Measurements from ENCODE around the gene PLA2G2C.

Gene PLA2G2C

GRCh38 chr1:20207546-20207945 lies 21.2 kb upstream of the PLA2G2C start:
- DNase-seq (ENCODE audit: low spot score), result no peak

- DNase-seq (ENCODE audit: low spot score), result peak; percentile 75
Observed at GRCh38 chr1:20202166-20202565, 15.8 kb upstream of the PLA2G2C start.

DNA sequence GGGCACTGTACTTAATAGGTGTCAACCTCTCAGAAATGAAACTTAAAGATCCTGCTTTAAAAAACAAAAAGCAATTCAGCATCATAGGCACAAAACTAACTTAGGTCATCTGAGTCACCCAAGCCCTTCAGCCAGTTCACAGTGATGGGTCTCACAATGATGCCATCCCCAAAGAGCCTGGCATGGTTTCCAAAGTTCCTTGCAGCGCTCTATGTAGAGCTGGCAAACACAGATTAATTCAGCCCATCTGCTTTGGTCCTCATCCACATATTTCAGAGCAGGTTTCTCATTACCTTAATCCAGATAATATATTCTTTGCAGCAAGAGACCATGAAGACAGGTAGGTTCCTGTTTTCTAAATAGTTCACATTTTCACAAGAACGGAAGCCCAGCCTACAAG lies 14.6 kb upstream of the PLA2G2C start:
- DNase-seq (ENCODE audit: low spot score), result no peak

DNA sequence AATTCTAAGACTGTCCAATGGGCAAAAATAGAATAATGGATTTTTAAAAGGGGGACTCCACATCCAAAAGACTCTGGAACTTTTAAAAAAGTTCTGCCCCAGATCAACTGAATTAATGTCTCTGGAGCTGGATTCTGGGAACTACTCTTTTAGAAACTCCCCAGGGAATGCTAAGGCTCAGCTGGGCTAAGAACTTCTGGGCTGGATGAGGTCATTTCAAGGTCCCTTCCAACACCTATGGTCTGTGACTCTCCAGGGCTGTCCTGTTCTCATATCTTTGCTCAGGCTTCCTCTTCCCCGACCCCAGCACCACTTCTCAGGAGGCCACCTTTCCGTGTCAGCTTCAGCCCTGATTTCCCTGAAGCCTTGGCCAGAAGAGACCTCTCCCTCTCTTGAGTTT lies 13.5 kb upstream of the PLA2G2C start:
- no peak for DNase-seq (ENCODE audit: low spot score)

DNA sequence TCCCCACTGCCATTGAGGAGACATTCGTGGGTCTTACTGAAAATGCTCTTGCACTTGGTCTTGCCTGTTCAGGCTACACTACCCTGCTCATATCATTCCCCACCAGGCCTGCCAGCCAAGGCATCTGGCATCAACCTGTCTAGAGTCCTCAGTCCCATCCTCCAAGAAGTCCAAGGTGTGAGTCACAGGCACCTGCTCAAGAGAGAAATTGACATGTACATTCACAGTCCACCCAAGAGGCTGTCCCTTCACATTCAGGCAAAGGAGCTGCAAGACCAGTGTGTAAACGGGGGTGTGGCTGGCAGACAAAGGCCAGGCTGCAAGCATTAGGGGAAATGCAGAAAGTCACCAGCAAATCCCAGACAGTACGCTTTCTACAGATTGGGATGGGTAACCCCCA lies 13.1 kb upstream of the PLA2G2C start:
- no peak for DNase-seq (ENCODE audit: low spot score)

DNA sequence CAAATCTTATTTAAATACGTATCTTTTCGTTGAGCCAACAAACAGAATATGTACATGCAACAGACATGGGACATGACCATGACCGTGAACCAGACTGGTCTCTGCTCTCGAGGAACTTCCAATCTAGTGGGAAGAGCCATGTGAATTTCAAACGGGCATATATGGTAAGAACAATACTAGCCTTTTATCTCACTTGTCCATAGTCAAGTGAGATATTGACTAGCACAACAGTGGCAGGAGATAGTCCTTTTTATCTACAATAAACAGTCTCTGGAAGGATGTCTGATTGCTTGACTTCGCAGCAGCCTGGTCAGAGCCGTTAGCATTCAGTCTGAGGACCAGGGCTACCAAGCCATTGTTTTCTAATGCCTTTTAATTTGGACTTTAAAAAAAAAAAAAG lies 12.6 kb upstream of the PLA2G2C start:
- no peak for DNase-seq (ENCODE audit: low spot score)

- no peak for DNase-seq (ENCODE audit: low spot score)
Observed at GRCh38 chr1:20198296-20198695, 12.0 kb upstream of the PLA2G2C start.

GRCh38 chr1:20197329-20197791 lies 11.0 kb upstream of the PLA2G2C start:
- DNase-seq (ENCODE audit: low spot score), result no peak

DNA sequence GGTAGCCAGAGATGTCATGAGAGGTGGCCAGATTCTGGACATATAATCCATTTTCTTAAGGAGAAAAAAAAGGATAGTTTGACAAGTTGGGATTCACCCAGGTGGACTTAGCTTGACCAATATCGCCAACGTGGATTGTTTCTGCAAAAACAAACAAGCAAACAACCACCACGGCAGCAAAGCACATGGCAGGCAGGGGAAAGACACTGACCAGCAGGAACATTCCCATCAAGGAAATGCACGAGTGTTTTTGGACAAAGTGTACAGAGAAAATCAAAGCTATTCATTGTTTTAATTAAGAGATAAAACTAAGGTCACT lies 9.1 kb upstream of the PLA2G2C start:
- DNase-seq (ENCODE audit: low spot score), result no peak

DNA sequence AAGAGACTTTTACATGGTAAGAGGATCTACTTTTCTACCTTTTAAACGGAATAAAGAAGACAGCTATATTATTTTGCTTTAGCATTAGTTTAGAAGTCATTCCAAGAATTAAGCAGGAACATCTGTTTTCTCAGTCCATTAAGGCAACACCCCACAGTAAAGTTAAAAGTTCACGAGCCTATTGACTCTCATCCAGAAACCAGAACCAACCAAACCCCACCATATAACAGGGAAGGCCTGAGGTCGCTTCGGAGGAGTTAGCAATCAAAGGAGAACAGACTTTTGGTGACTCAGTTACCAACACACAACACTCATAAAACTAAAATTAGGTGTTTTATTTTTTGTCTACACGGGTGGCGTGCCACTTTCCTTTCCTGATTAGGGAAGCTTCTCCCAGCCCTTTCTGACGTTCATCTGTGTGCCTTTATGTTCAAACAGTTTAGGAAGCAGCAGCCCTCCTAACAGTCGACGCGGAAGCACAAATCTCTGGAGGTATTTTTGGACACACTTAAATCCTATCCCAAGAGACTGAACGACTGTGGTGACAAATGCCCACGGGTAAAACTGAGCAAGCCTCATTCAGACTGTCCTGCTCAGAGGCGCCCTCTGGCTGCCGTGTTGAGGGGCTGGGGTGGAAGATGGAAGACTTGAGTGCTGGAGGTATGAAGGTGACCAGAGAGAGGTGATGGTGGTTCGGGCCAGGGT lies 8.6 kb upstream of the PLA2G2C start:
- no peak for DNase-seq (ENCODE audit: low spot score)

DNA sequence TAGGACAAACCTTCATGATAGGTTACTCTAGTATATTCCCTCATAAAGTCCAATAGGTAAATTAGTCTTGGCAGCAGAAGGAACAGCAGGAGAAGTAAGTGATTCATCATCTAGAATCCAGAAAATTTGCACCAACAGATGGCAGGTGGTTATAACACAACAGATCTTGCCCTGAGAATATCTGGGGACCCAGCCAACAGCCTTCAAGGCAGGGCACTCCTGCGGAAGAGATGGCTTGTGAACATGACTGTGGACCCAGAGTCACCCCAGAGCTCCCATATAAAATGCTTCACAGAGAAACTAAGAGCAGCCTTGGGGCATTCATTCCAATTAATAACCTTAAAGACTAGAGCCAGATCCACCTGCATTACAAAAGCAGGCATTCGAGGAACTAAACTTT lies 7.9 kb upstream of the PLA2G2C start:
- no peak for DNase-seq (ENCODE audit: low spot score)

DNA sequence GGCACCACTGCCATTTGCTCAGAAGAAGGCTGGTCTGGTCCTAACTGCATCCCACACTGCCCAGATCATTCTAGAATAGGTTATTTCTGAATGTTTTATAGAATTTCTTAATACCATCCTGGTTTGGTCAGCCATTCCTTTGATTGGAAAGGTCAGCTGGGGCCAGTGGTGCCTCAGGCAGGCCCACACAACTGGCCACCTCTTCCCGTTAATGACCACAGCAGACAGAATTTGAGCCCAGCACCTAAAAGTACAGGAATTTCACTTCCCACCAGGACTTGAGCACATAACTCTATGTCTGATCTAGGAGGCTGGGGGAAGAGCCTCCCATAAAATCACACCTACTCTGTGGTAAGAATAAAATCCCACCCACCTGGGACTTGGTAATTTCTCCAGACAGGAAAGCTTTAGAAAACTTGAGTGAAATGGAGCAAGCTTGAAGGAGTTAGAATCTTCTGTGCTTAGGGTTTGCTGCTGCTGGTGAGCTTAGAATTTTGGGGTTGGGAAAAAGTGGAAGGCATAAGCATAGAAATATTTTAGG lies 6.6 kb upstream of the PLA2G2C start:
- peak; percentile 67 for DNase-seq (ENCODE audit: low spot score)

DNA sequence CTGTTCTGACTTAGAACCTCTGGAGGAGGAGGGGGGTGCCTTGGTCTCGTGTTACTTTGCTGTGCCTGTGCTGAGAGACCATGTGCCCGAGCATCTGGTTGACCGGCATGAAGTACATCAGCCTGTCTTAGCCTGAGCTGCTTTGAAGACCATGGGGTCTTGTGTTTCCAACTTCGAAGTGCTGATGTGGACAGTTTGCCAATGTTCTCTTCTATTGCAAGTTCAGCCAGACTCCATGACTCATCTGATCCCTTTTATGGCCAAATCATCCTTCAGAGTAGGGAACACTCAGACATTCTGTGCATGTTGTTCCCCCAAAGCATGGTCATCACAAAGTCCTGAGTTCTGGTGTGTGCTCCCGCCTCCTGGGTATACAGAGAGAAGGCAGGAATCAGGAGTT lies 6.0 kb upstream of the PLA2G2C start:
- DNase-seq (ENCODE audit: low spot score), result no peak

DNA sequence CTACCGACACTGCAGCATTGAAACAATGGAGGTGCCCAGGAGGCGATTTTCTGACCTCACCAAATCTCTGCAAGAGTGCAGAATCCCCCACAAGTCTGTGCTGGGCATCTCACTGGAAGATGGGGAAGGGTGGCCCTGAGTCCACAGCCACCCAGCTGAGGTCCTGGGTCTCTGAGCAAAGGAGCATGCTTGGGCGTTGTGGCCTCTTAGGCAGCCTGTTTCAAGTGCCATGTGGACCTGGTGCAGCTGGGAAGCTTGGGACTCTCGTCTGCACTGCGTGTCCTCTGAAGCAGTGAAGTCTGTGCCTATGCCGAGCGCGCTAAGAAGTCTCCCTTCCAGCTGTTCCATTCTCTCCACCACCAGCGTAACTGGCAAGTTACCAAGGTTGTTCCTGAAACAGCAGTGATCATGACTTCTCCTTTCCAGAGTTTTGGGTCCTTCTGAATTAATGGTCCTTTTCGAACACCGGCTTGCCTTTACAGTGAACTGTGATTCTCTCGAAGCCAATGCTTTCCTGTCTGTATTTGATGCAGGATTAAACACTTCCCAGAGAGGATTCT lies 5.0 kb upstream of the PLA2G2C start:
- DNase-seq (ENCODE audit: low spot score), result no peak

DNA sequence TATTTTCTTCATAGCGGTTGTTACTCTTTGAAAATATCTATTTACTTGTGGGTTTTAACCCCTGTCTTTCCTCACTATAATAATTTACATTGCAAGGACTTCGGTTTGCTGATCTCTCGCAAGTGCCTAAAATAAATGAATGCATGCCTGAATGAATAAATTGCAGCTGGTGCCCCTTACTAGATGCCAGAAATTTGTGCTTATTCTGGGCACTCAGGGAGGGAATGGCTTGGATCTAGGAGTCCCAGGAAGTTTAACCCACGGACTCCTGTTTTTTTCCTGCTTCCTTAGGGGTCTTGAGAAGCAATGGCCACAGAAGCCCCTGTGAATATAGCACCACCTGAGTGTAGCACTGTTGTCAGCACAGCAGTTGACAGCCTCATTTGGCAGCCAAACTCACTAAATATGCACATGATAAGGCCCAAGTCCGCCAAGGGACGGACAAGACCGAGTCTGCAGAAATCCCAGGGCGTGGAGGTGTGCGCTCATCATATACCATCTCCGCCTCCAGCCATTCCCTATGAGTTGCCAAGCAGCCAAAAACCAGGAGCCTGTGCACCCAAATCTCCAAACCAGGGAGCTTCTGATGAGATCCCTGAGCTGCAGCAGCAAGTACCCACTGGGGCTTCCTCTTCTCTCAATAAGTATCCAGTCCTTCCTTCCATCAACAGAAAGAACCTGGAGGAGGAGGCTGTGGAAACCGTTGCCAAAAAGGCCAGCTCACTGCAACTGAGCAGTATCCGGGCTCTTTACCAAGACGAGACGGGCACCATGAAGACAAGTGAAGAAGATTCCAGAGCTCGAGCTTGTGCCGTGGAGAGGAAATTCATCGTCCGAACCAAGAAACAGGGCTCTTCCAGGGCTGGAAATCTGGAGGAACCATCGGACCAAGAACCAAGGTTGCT lies 4.2 kb upstream of the PLA2G2C start:
- DNase-seq (ENCODE audit: low spot score), result no peak

- DNase-seq (ENCODE audit: low spot score), result no peak
Observed at GRCh38 chr1:20189664-20190063, 3.3 kb upstream of the PLA2G2C start.

GRCh38 chr1:20188455-20188817 lies 2.1 kb upstream of the PLA2G2C start:
- no peak for DNase-seq (ENCODE audit: low spot score)

- no peak for DNase-seq (ENCODE audit: low spot score)
Observed at GRCh38 chr1:20187813-20188454, 1.6 kb upstream of the PLA2G2C start.

DNA sequence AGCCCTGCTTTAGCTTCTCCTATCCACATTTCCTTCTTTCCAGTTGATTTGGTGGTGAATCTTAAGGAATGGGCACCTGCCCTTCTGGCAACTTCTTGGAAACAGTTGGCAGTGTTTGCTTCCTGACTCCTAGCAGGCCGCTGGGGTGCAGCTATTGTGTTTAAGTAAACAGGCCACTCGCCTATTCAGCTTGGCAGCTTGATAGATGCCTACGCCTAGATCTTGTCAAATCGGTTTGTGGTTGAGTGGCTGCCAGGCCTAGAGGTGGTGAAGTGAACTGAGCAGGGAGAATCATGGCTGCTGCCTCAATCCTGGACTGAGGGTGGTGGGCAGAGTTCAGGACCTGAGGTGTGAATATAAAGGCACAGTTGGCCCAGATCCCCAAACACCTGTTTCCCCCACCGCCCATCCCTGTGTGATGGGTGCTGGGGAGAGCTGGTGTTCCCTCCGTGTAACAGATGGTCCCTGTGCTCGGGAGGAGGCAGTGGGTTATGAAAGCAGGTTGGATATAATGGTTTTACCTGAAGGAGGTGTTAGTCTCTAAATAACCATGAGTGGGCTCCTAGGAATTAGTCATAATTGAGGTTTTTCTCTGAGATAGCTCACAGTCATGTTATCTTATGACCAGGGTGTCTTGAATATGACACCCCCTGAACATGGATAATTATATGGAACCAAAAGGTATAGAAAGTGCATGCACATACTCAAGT lies 940 bp upstream of the PLA2G2C start:
- DNase-seq (ENCODE audit: low spot score), result peak; percentile 77

- DNase-seq (ENCODE audit: low spot score), result no peak
Observed at GRCh38 chr1:20184997-20185833, 1.1 kb downstream of the PLA2G2C start.

DNA sequence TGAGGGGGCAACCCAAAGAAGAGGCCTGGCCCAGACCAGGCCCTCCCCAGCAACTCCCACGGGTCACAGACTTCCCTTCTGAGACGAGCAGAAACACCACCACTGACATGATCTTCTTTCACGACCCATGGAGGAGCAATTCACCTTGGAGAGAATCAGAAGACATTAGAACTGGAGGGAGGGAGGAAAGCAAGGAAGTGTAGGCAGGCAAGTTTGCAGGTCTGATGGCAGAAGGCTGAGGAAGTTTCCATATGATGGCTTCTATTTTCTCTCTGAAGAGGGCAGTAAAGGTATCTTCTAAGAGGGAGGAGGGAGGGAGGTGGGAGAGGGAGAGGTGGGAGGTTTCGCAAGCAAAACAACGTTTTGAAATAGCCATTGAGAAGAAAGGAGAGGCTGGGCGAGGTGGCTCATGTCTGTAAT lies 1.8 kb downstream of the PLA2G2C start:
- DNase-seq (ENCODE audit: low spot score), result peak; percentile 50
